OCI-LY3 (cell line): ENCODE data around the gene MICALL2.

Source experiments
- CTCF ChIP-seq: fragments of 200-600, 300-600 bp; sonication (generic); IDR thresholded peaks from 2 replicates; pipeline ENCODE4 v1.5.1; 2014; ENCODE audit warnings: antibody characterized with exemption, low read length, low read depth
- EZH2phosphoT487 ChIP-seq: fragments of 200-600 bp; shearing (Covaris generic); IDR thresholded peaks from 2 replicates; pipeline ENCODE4 v1.6.1; 2018; ENCODE audit warnings: antibody characterized with exemption, mixed run types, low read depth

- TF ChIP-seq CTCF (no peak), EZH2phosphoT487 (no peak)
Observed at GRCh38 chr7:1403638-1404459, 55.4 kb downstream of the MICALL2 start.
